H1 (cell line): ENCODE data around the gene CRACDL. TPM values are rescaled to one million over a fixed set of nuclear protein-coding genes. Genes with fewer than 3 reads are reported as not detected.

Experiments used
- CTCF ChIA-PET: fragments of 300-600 bp; sonication (Branson Sonifier 250); formaldehyde crosslinking; loops from one replicate; lab custom pipeline; 2021; ENCODE audit not compliant: partially characterized antibody; lab: Charles Lee
- POLR2A ChIA-PET: fragments of 300-600 bp; sonication (Branson Sonifier 250); formaldehyde crosslinking; loops from one replicate; lab custom pipeline; 2021; ENCODE audit warnings: inconsistent platforms; ENCODE audit not compliant: partially characterized antibody; lab: Charles Lee
- DNase-seq, 2 experiments: peaks; one replicate each; pipeline versions ENCODE4 v3.0.0 to v3.0.0-alpha.2; 2010 to 2022; ENCODE audit warnings: low spot score in 2 of 2, low read depth in 1 of 2, mixed read lengths in 1 of 2
- FAIRE-seq: peaks from 2 replicates; lab custom pipeline; 2011; peaks lifted over from hg19 to GRCh38; lab: Jason Lieb, UNC
- H2AFZ ChIP-seq: 2 replicates; pipeline ENCODE4 v1.8.1; 2012; ENCODE audit warnings: low read length, inconsistent platforms
- H2AK5ac ChIP-seq: 2 replicates; pipeline ENCODE4 v1.6.1; 2013; ENCODE audit warnings: low read depth, low read length
- H2BK120ac ChIP-seq: replicated peaks from 2 replicates; pipeline ENCODE3; 2013; ENCODE audit warnings: low read depth, low read length, inconsistent platforms
- H2BK12ac ChIP-seq: 2 replicates; pipeline ENCODE4 v1.6.1; 2013; ENCODE audit warnings: low read depth, low read length
- H2BK15ac ChIP-seq: 2 replicates; pipeline ENCODE4 v1.6.1; 2013; ENCODE audit warnings: low read length
- H2BK20ac ChIP-seq: 2 replicates; pipeline ENCODE4 v1.6.1; 2013; ENCODE audit warnings: low read length
- H2BK5ac ChIP-seq: 2 replicates; pipeline ENCODE4 v1.6.1; 2013; ENCODE audit warnings: low read depth, low read length
- H3K14ac ChIP-seq: 2 replicates; pipeline ENCODE4 v1.6.1; 2013; ENCODE audit warnings: inconsistent platforms; ENCODE audit not compliant: insufficient read length
- H3K18ac ChIP-seq: 2 replicates; pipeline ENCODE4 v1.6.1; 2013; ENCODE audit warnings: low read length; ENCODE audit errors: extremely low read depth
- H3K23ac ChIP-seq: 2 replicates; pipeline ENCODE4 v1.6.1; 2013; ENCODE audit warnings: inconsistent platforms; ENCODE audit not compliant: insufficient read length
- H3K23me2 ChIP-seq: 2 replicates; pipeline ENCODE4 v1.6.1; 2013; ENCODE audit warnings: low read depth, low read length
- H3K27ac ChIP-seq: 2 replicates; pipeline ENCODE4 v1.6.1; 2011; ENCODE audit warnings: low read depth, low read length, inconsistent platforms
- H3K27me3 ChIP-seq, 4 experiments: replicated peaks in 1 of 4; 1 replicate in 1 of 4; 2 replicates in 3 of 4; pipeline versions ENCODE4 v1.6.1 to v1.8.1; 2011 to 2013; ENCODE audit warnings: low read length in 3 of 4, mild to moderate bottlenecking in 3 of 4, inconsistent platforms in 2 of 4, mixed read lengths in 2 of 4, moderate library complexity in 1 of 4; ENCODE audit not compliant: control insufficient read depth in 3 of 4, insufficient read depth in 3 of 4; ENCODE audit errors: extremely low read depth in 1 of 4
- H3K36me3 ChIP-seq, 4 experiments: 2 replicates each; pipeline versions ENCODE4 v1.6.1 to v1.8.1; 2011 to 2013; ENCODE audit warnings: mild to moderate bottlenecking in 4 of 4, low read length in 3 of 4, moderate library complexity in 2 of 4, control low read depth in 1 of 4, inconsistent platforms in 1 of 4; ENCODE audit not compliant: insufficient read depth in 4 of 4, control insufficient read depth in 2 of 4
- H3K4ac ChIP-seq: replicated peaks from 2 replicates; pipeline ENCODE3; 2013; ENCODE audit warnings: low read length, low read depth, mixed read lengths, inconsistent platforms; ENCODE audit not compliant: insufficient read length
- H3K4me1 ChIP-seq, 4 experiments: replicated peaks in 1 of 4; 1 replicate in 1 of 4; 2 replicates in 3 of 4; pipeline versions ENCODE4 v1.6.1 to v1.8.1; 2011 to 2013; ENCODE audit warnings: low read length in 3 of 4, inconsistent platforms in 2 of 4, mixed read lengths in 1 of 4; ENCODE audit not compliant: insufficient read depth in 4 of 4, control insufficient read depth in 3 of 4
- H3K4me2 ChIP-seq, 2 experiments: 2 replicates each; pipeline versions ENCODE4 v1.6.1 to v1.8.1; 2011 to 2013; ENCODE audit warnings: low read depth in 2 of 2, low read length in 2 of 2, control low read depth in 1 of 2, inconsistent platforms in 1 of 2, mild to moderate bottlenecking in 1 of 2; ENCODE audit not compliant: insufficient read depth in 1 of 2
- H3K4me3 ChIP-seq, 4 experiments: fragments of 200-600, 300-600 bp in 1 of 4; sonication (generic), shearing (Covaris generic), sonication (Bioruptor Twin) in 1 of 4; 2 replicates each; pipeline versions ENCODE4 v1.5.1 to v1.8.1; 2011 to 2016; ENCODE audit warnings: low read length in 4 of 4, low read depth in 3 of 4, control low read depth in 2 of 4, inconsistent platforms in 2 of 4, mild to moderate bottlenecking in 2 of 4, mixed read lengths in 1 of 4, moderate library complexity in 1 of 4; ENCODE audit not compliant: insufficient read depth in 2 of 4; ENCODE audit errors: extremely low read depth in 1 of 4
- H3K56ac ChIP-seq: replicated peaks from 2 replicates; pipeline ENCODE3; 2013; ENCODE audit warnings: low read depth, mild to moderate bottlenecking, mixed read lengths, low read length, inconsistent platforms; ENCODE audit not compliant: insufficient read length
- H3K79me1 ChIP-seq: 2 replicates; pipeline ENCODE4 v1.6.1; 2013; ENCODE audit warnings: low read depth, low read length, control low read depth
- H3K79me2 ChIP-seq, 2 experiments: 2 replicates each; pipeline versions ENCODE4 v1.6.1 to v1.8.1; 2012 to 2013; ENCODE audit warnings: low read length in 2 of 2, mild to moderate bottlenecking in 2 of 2, inconsistent platforms in 1 of 2; ENCODE audit not compliant: insufficient read depth in 2 of 2, control insufficient read depth in 1 of 2
- H3K9ac ChIP-seq, 4 experiments: replicated peaks in 1 of 4; 1 replicate in 1 of 4; 2 replicates in 3 of 4; pipeline versions ENCODE4 v1.6.1 to v1.8.1; 2011 to 2013; ENCODE audit warnings: low read depth in 3 of 4, low read length in 3 of 4, control low read depth in 2 of 4, mild to moderate bottlenecking in 2 of 4, moderate library complexity in 2 of 4, inconsistent platforms in 1 of 4; ENCODE audit errors: extremely low read depth in 1 of 4
- H3K9me3 ChIP-seq, 2 experiments: 2 replicates each; pipeline versions ENCODE4 v1.6.1 to v1.8.1; 2012 to 2013; ENCODE audit warnings: mild to moderate bottlenecking in 2 of 2, moderate library complexity in 2 of 2, control low read depth in 1 of 2, inconsistent platforms in 1 of 2, low read depth in 1 of 2, low read length in 1 of 2, mixed read lengths in 1 of 2; ENCODE audit not compliant: insufficient read depth in 2 of 2
- H4K20me1 ChIP-seq, 2 experiments: replicated peaks in 1 of 2; 2 replicates each; pipeline versions ENCODE3 to v1.8.1; 2011 to 2013; ENCODE audit warnings: inconsistent platforms in 2 of 2, low read length in 2 of 2, mild to moderate bottlenecking in 1 of 2; ENCODE audit not compliant: insufficient read depth in 2 of 2, control insufficient read depth in 1 of 2
- H4K5ac ChIP-seq: 2 replicates; pipeline ENCODE4 v1.6.1; 2013; ENCODE audit warnings: low read length, low read depth, mixed read lengths, inconsistent platforms; ENCODE audit not compliant: insufficient read length
- H4K8ac ChIP-seq: 2 replicates; pipeline ENCODE4 v1.8.0; 2013; ENCODE audit warnings: mild to moderate bottlenecking, moderate library complexity, low read length, inconsistent platforms; ENCODE audit not compliant: insufficient read depth; ENCODE audit errors: extremely low read depth
- H4K91ac ChIP-seq: replicated peaks from 2 replicates; pipeline ENCODE3; 2013; ENCODE audit warnings: low read length, mixed read lengths, inconsistent platforms; ENCODE audit not compliant: insufficient read length
- CTBP2 ChIP-seq: IDR thresholded peaks from 2 replicates; pipeline ENCODE4 v1.7.0; 2011; ENCODE audit warnings: borderline replicate concordance, mild to moderate bottlenecking, moderate library complexity, mixed read lengths, low read length; ENCODE audit not compliant: insufficient read depth, insufficient read length
- EGR1 ChIP-seq: IDR thresholded peaks from 2 replicates; pipeline ENCODE4 v1.6.1; 2011; ENCODE audit warnings: low read depth, low read length, borderline replicate concordance
- FOSL1 ChIP-seq: IDR thresholded peaks from 2 replicates; pipeline ENCODE4 v1.6.1; 2011; ENCODE audit warnings: mild to moderate bottlenecking, low read depth, low read length, moderate library complexity; ENCODE audit not compliant: insufficient read depth
- JUND ChIP-seq: IDR thresholded peaks from 2 replicates; pipeline ENCODE4 v1.6.1; 2011; ENCODE audit warnings: mild to moderate bottlenecking, improper control_type of control experiment, low read length
- NANOG ChIP-seq: IDR thresholded peaks from 2 replicates; pipeline ENCODE4 v1.6.1; 2011; ENCODE audit warnings: low read length, low read depth, mild to moderate bottlenecking, inconsistent platforms; ENCODE audit not compliant: insufficient read depth, poor library complexity, severe bottlenecking
- SIN3A ChIP-seq, 2 experiments: IDR thresholded peaks in 1 of 2; conservative IDR thresholded peaks in 1 of 2; 2 replicates each; pipeline ENCODE4 v1.6.1; 2011 to 2012; ENCODE audit warnings: low read length in 2 of 2, improper control_type of control experiment in 1 of 2, low read depth in 1 of 2, mild to moderate bottlenecking in 1 of 2
- WGBS, 2 experiments: shearing (Covaris generic) in 1 of 2; methylation state at CpG; one replicate each; pipeline versions ENCODE4 v1.1.6 to v1.1.7; 2013 to 2015; ENCODE audit warnings: low lambda C conversion rate in 2 of 2, mixed read lengths in 2 of 2, inconsistent platforms in 1 of 2, low coverage in 1 of 2, missing lambda C conversion rate in 1 of 2; ENCODE audit not compliant: insufficient replicate concordance in 2 of 2, insufficient coverage in 1 of 2, insufficient read length in 1 of 2; ENCODE audit errors: extremely low coverage in 1 of 2, missing lambda C conversion rate in 1 of 2; 5-methylcytosine and 5-hydroxymethylcytosine counted together
- polyA plus RNA-seq, 7 experiments: library from polyadenylated mRNA; depleted of rRNA in 3 of 7; stranded (reverse) in 5 of 7; unstranded in 2 of 7; fragments of >200 nt in 5 of 7; fragments of 200-250 nt in 2 of 7; gene quantifications; 1 replicate in 5 of 7; 2 replicates in 1 of 7; 4 replicates in 1 of 7; pipeline versions ENCODE4 v1.2.1 to v1.2.3, GENCODE V29; 2011 to 2013; ENCODE audit warnings: missing spikeins in 2 of 7, mixed read lengths in 2 of 7
- total RNA-seq: library from RNA; stranded (reverse); fragmentation: NEBNext Ultra II Directional; extraction: Animal tissue kit (Norgen Biotek cat#: 25700); gene quantifications from 2 replicates; pipeline ENCODE4 v1.2.1, GENCODE V29; 2021

CRACDL gene
- total and polyA plus RNA-seq, 2 of the 8 experiments (the other 6 are each of a cell fraction or from before 2014, with no cell fraction given) = 0.07 to 0.38 TPM

GRCh38 chr2:98895221-98895620, 40.8 kb downstream of the CRACDL start:
- Histone ChIP-seq H3K4ac (no peak overlapping the region), H3K36me3 (no peaks in the 10 kb centered on the region), H3K14ac (no peak overlapping the region), H3K9me3 (no peaks in the 10 kb centered on the region), H4K5ac (no peak overlapping the region), H3K27ac (no peak overlapping the region), H3K4me2 (no peak overlapping the region), H2BK5ac (no peak overlapping the region), H2AK5ac (no peak overlapping the region), H2BK120ac (no peak overlapping the region), H3K79me2 (no peaks in the 10 kb centered on the region), H2BK15ac (no peak overlapping the region), H3K27me3 (no peaks in the 10 kb centered on the region), H4K8ac (no peak overlapping the region), H3K56ac (no peak overlapping the region), H2BK20ac (no peak overlapping the region), H3K18ac (no peak overlapping the region), H3K79me1 (no peaks in the 10 kb centered on the region), H3K4me1 (no peaks in the 10 kb centered on the region), H3K9ac (no peak overlapping the region), H2BK12ac (no peak overlapping the region), H3K23ac (no peak overlapping the region)
- POLR2A ChIA-PET = no interaction called here
- FAIRE-seq = no peak
- DNase-seq = peak in 1 of 2 experiments; percentile 2
- CTCF ChIA-PET = interaction anchor here (1.0 kb wide), 1 partner anchor 1685 kb away, joined by 3 read pairs; no protein-coding TSS in a partner anchor
- TF ChIP-seq EGR1 (no peak), FOSL1 (no peak), CTBP2 (no peak), JUND (no peak), NANOG (no peak), SIN3A (conservative IDR thresholded peaks at IDR 0.05 in 1 of 2, IDR thresholded peaks at IDR 0.05 in 1 of 2; ENCODE audit: low read depth in 1 of 2, low read length in 2 of 2) (no peak)
- TF ChIP-seq, all 59 proteins: peak for 0
- Histone ChIP-seq H2AFZ (no peak overlapping the region), H3K4me3 (no peak overlapping the region), H4K91ac (no peak overlapping the region), H4K20me1 (no peaks in the 10 kb centered on the region), H3K23me2 (no peaks in the 10 kb centered on the region)
- 90% methylated on average over 7 of the region's 7 CpGs; no CpG with 5 or more reads in 1 of the 2 experiments for WGBS, 2 experiments
